Tibial nerve (tissue), 4 donors: ENCODE data around the gene MPZL3. TPM values are rescaled to one million over a fixed set of nuclear protein-coding genes. Genes with fewer than 3 reads are reported as not detected.

ENCODE experiments used
- DNase-seq, 2 donors: peaks; one replicate each; pipeline ENCODE4 v3.0.0-alpha.2; 2019; ENCODE audit warnings: low spot score in 2 of 2
- H3K27ac ChIP-seq, 4 donors: fragments of 200-600 bp; sonication (generic) in 3 of 4; one replicate each; pipeline ENCODE4 v1.5.1; 2017 to 2019; ENCODE audit warnings: mild to moderate bottlenecking in 1 of 4
- H3K27me3 ChIP-seq, 2 donors: fragments of 200-600 bp; sonication (generic) in 1 of 2; one replicate each; pipeline versions ENCODE4 v1.5.1 to v1.6.0; 2017 to 2019
- H3K36me3 ChIP-seq, 3 donors: fragments of 200-600 bp; sonication (generic); one replicate each; pipeline ENCODE4 v1.5.1; 2018 to 2019
- H3K4me1 ChIP-seq, 4 donors: fragments of 200-600 bp; sonication (generic) in 3 of 4; one replicate each; pipeline ENCODE4 v1.5.1; 2017 to 2019
- H3K4me3 ChIP-seq, 4 donors: fragments of 200-600 bp; sonication (generic) in 3 of 4; one replicate each; pipeline ENCODE4 v1.5.1; 2017 to 2019; ENCODE audit warnings: mild to moderate bottlenecking in 1 of 4, moderate library complexity in 1 of 4
- H3K9me3 ChIP-seq, 4 donors: fragments of 200-600 bp; sonication (generic) in 3 of 4; one replicate each; pipeline ENCODE4 v1.5.1; 2017 to 2019
- CTCF ChIP-seq, 5 experiments: fragments of 200-600 bp in 3 of 5; fragments of 450-650 bp in 2 of 5; sonication (generic) in 3 of 5; IDR thresholded peaks; one replicate each; pipeline ENCODE4 v1.5.1; 2016 to 2019; ENCODE audit warnings: antibody characterized with exemption in 5 of 5, mild to moderate bottlenecking in 3 of 5, moderate library complexity in 2 of 5
- EP300 ChIP-seq, 2 donors: sonication (generic); formaldehyde crosslinking; IDR thresholded peaks; one replicate each; pipeline ENCODE4 v1.6.1; 2017; ENCODE audit warnings: antibody characterized with exemption in 2 of 2, mild to moderate bottlenecking in 1 of 2
- POLR2A ChIP-seq, 2 donors: fragments of 450-650 bp; IDR thresholded peaks; one replicate each; pipeline ENCODE4 v1.6.1; 2017; ENCODE audit warnings: antibody characterized with exemption in 2 of 2, mild to moderate bottlenecking in 2 of 2, moderate library complexity in 2 of 2
- WGBS, 2 donors: methylation state at CpG; one replicate each; pipeline ENCODE4 v1.1.5; 2018; 5-methylcytosine and 5-hydroxymethylcytosine counted together
- total RNA-seq, 4 donors: library from RNA; depleted of rRNA; stranded (reverse); fragments of >200 nt; gene quantifications; one replicate each; pipeline ENCODE4 v1.1.0, GENCODE V29; 2016

Gene MPZL3
- total RNA-seq, 4 donors from 2014 or later, result 0.87 to 3.1 (median 1.9) TPM

DNA sequence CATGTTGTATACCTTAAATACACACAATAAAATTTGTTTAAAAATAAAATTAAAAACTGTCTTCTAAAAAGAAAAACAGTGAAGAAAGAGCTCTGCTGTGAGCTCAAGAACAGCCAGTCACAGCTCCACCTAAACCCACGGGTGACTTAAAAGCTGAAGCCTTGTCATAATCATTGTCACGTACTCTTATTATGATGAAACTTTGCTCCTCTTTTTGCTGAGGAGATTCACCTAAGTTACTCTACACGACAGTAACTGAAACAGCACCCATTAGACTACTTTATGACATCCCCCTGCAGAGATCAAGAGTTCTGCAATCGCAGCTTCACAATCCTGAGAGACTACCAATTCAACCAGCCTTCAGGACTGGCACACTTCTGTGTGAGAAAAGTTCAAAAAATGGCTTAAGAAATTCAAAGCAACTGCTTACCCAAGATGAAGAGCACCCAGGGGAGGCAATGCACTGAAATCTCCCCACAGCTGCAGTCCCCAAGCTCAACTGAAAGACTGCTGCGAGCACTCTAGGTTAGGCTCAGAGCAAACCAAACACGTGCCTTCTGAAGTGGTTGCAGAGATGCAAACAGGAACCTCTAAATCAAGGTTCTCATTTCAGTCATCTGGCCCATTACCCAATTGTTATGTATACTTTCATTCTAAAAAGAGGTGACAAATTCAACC is 27.5 kb downstream of the MPZL3 start, which contains the start of gene JAML:
TSS of gene JAML (minus strand) at position 501 of the 678 bp plus-strand sequence. CDS start 10,145 bp downstream, outside the sequence.
- H3K4me1 ChIP-seq, result peaks cover 0 to 9% (median 0%) of the 10 kb centered on the region in 4 donors
- 49 to 52% methylated on average over 6 of the region's 6 CpGs for WGBS, 2 donors
- no peak for TF ChIP-seq CTCF (IDR thresholded peaks at IDR 0.05)
- TF ChIP-seq EP300 (IDR thresholded peaks at IDR 0.05), result peak in 1 of 2 donors; percentile 27
- no peak for TF ChIP-seq POLR2A (IDR thresholded peaks at IDR 0.05)
- peak within 1 kb of the TSS in 2 of 4 donors; percentile 26 to 36 for H3K4me3 ChIP-seq
- no peaks in the 10 kb centered on the region for H3K36me3 ChIP-seq
- peak within 1 kb of the TSS in 3 of 4 donors; percentile 22 to 47 (median 38) for H3K27ac ChIP-seq
- H3K9me3 ChIP-seq, result no peaks in the 10 kb centered on the region
- no peak for DNase-seq
- peaks cover 0 to 26% of the 10 kb centered on the region in 2 donors for H3K27me3 ChIP-seq

GRCh38 chr11:118223992-118224391 is 28.2 kb downstream of the MPZL3 start:
- WGBS, 2 donors, result 79 to 82% methylated on average over 6 of the region's 6 CpGs
- no peak for TF ChIP-seq EP300 (IDR thresholded peaks at IDR 0.05)
- DNase-seq, result no peak
- peak overlapping the region in 2 of 4 donors; percentile 26 to 36 for H3K4me3 ChIP-seq
- H3K4me1 ChIP-seq, result peaks cover 0 to 9% (median 0%) of the 10 kb centered on the region in 4 donors
- H3K27ac ChIP-seq, result peak overlapping the region in 2 of 4 donors; percentile 22 to 32
- peaks cover 0 to 26% of the 10 kb centered on the region in 2 donors for H3K27me3 ChIP-seq
- no peaks in the 10 kb centered on the region for H3K36me3 ChIP-seq
- H3K9me3 ChIP-seq, result no peaks in the 10 kb centered on the region

GRCh38 chr11:118223570-118223969 is 28.6 kb downstream of the MPZL3 start:
- 67 to 77% methylated on average over 2 of the region's 2 CpGs for WGBS, 2 donors
- no peak for DNase-seq
- H3K4me3 ChIP-seq, result peak overlapping the region in 2 of 4 donors; percentile 26 to 36

DNA sequence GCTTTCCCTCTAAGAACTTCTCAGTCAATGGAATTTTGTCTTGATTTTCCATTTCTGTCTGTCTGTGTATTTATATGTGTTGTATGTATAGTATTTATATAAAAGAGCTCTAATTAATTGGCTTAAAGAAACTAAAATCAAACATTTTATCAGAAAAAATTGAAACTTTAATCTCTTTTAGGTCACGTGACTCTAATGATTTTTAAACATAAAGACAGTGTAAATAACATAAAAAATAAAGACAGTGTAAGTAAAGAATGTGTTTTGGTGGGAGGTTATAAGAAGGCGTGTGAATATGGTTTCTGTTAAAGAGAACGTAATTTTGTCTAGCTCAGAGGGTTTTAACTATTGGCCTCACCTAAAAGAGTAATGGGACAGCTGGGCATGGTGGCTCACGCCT is 29.7 kb downstream of the MPZL3 start:
- Histone ChIP-seq H3K27ac (no peak overlapping the region), H3K27me3 (peaks cover 0 to 28% of the 10 kb centered on the region in 2 donors), H3K4me3 (no peak overlapping the region), H3K4me1 (peaks cover 0 to 6% (median 0%) of the 10 kb centered on the region in 4 donors), H3K9me3 (no peaks in the 10 kb centered on the region), H3K36me3 (no peaks in the 10 kb centered on the region)
- 51 to 53% methylated on average over 4 of the region's 4 CpGs for WGBS, 2 donors
- TF ChIP-seq EP300 (IDR thresholded peaks at IDR 0.05) (no peak), CTCF (IDR thresholded peaks at IDR 0.05) (no peak), POLR2A (IDR thresholded peaks at IDR 0.05) (no peak)
- DNase-seq, result no peak

More at GRCh38 chr11:118223570-118223969, 28.6 kb downstream of the MPZL3 start:
- no peak for TF ChIP-seq CTCF (IDR thresholded peaks at IDR 0.05)
- TF ChIP-seq EP300 (IDR thresholded peaks at IDR 0.05), result no peak
- no peak for TF ChIP-seq POLR2A (IDR thresholded peaks at IDR 0.05)
- H3K9me3 ChIP-seq, result no peaks in the 10 kb centered on the region
- H3K27ac ChIP-seq, result peak overlapping the region in 1 of 4 donors; percentile 32
- peaks cover 0 to 26% of the 10 kb centered on the region in 2 donors for H3K27me3 ChIP-seq
- peaks cover 0 to 9% (median 0%) of the 10 kb centered on the region in 4 donors for H3K4me1 ChIP-seq
- no peaks in the 10 kb centered on the region for H3K36me3 ChIP-seq

DNA sequence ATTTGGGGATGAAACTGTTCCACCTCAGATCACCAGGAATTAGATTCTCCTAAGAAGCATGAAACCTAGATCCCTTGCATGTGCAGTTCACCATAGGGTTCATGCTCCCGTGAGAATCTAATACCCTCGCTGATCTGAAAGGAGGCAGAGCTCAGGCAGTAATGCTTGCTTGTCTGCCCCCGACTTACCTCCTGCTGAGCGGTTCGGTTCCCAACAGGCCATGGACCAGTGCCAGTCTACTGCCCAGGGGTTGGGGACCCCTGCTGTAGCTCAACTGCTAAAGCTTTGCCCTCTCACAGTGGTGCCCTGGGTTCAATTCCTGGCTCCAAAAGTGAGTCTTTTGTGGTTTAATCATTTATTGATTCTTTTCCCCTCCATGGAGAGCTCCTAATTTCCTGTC is 30.7 kb downstream of the MPZL3 start:
- H3K27me3 ChIP-seq, result peaks cover 0 to 32% of the 10 kb centered on the region in 2 donors
- H3K36me3 ChIP-seq, result no peaks in the 10 kb centered on the region

More for the DNA sequence above, 30.7 kb downstream of the MPZL3 start:
- TF ChIP-seq CTCF (IDR thresholded peaks at IDR 0.05) (no peak), EP300 (IDR thresholded peaks at IDR 0.05) (no peak), POLR2A (IDR thresholded peaks at IDR 0.05) (no peak)
- 56 to 69% methylated on average over 5 of the region's 5 CpGs for WGBS, 2 donors
- no peak overlapping the region for H3K4me3 ChIP-seq
- H3K27ac ChIP-seq, result no peak overlapping the region
- no peaks in the 10 kb centered on the region for H3K4me1 ChIP-seq
- no peak for DNase-seq
- H3K9me3 ChIP-seq, result no peaks in the 10 kb centered on the region
